OCI-LY1 (cell line): ENCODE results near the gene PXYLP1.

ENCODE experiments used
- CTCF ChIP-seq: fragments of 200-600 bp; sonication (generic), shearing (Covaris generic); IDR thresholded peaks from 2 replicates; pipeline ENCODE4 v1.5.1; 2017; ENCODE audit warnings: mild to moderate bottlenecking, antibody characterized with exemption, low read length, moderate library complexity, mixed read lengths
- EZH2 ChIP-seq: fragments of 200-600 bp; sonication (generic), shearing (Covaris generic); IDR thresholded peaks from 2 replicates; pipeline ENCODE4 v1.8.0; 2017; ENCODE audit warnings: borderline replicate concordance, mixed run types, mild to moderate bottlenecking, antibody characterized with exemption, low read length, moderate library complexity, mixed read lengths

- TF ChIP-seq CTCF: no peak
- TF ChIP-seq EZH2: no peak
These were observed 60.9 kb downstream of the PXYLP1 start for GRCh38 chr3:141292356-141293058.
